GM12878 (cell line): ENCODE results near the gene PELI2.

Experiments
- ATF3 ChIP-seq: IDR thresholded peaks from 2 replicates; pipeline ENCODE4 v1.6.1; 2011; ENCODE audit warnings: low read depth, mild to moderate bottlenecking, low read length, moderate library complexity, borderline replicate concordance; ENCODE audit errors: extremely low read depth
- BCL3 ChIP-seq: IDR thresholded peaks from 2 replicates; pipeline ENCODE4 v1.6.1; 2011; ENCODE audit warnings: borderline replicate concordance, low read depth, mild to moderate bottlenecking, moderate library complexity, low read length; ENCODE audit not compliant: insufficient read depth, poor library complexity, severe bottlenecking
- BHLHE40 ChIP-seq, 2 experiments: fragments of 450-650 bp in 1 of 2; IDR thresholded peaks; 2 replicates each; pipeline ENCODE4 v1.6.1; 2011 to 2017; ENCODE audit warnings: low read depth in 2 of 2, borderline replicate concordance in 1 of 2, improper control_type of control experiment in 1 of 2, low read length in 1 of 2, mild to moderate bottlenecking in 1 of 2
- CTCF ChIP-seq, 3 experiments: IDR thresholded peaks in 2 of 3; conservative IDR thresholded peaks in 1 of 3; 2 replicates each; pipeline ENCODE4 v1.5.1; 2011; ENCODE audit warnings: low read depth in 3 of 3, low read length in 3 of 3, mild to moderate bottlenecking in 3 of 3, control low read depth in 2 of 3, moderate library complexity in 2 of 3, inconsistent platforms in 1 of 3, mixed read lengths in 1 of 3; ENCODE audit not compliant: control insufficient read depth in 2 of 3, insufficient read depth in 1 of 3; ENCODE audit errors: extremely low read depth in 1 of 3
- E2F4 ChIP-seq: IDR thresholded peaks from 2 replicates; pipeline ENCODE4 v1.6.1; 2012; ENCODE audit warnings: low read depth, low read length, improper control_type of control experiment
- EGR1 ChIP-seq, 2 experiments: IDR thresholded peaks; 1 replicate in 1 of 2; 2 replicates in 1 of 2; pipeline ENCODE4 v1.6.1; 2011 to 2012; ENCODE audit warnings: low read depth in 2 of 2, low read length in 2 of 2, borderline replicate concordance in 1 of 2, mild to moderate bottlenecking in 1 of 2, moderate library complexity in 1 of 2
- EZH2 ChIP-seq: IDR thresholded peaks from 2 replicates; pipeline ENCODE4 v1.6.1; 2012; ENCODE audit warnings: low read depth, mild to moderate bottlenecking, control low read depth, inconsistent platforms, low read length, borderline replicate concordance; ENCODE audit not compliant: control insufficient read depth
- JUND ChIP-seq: IDR thresholded peaks from 2 replicates; pipeline ENCODE4 v1.6.1; 2012; ENCODE audit warnings: low read depth, mild to moderate bottlenecking, low read length, improper control_type of control experiment, moderate library complexity
- SIN3A ChIP-seq: IDR thresholded peaks from 2 replicates; pipeline ENCODE4 v1.6.1; 2012; ENCODE audit warnings: low read depth, low read length, improper control_type of control experiment
- SMC3 ChIP-seq: IDR thresholded peaks from 2 replicates; pipeline ENCODE4 v1.6.1; 2011; ENCODE audit warnings: low read length, improper control_type of control experiment, borderline replicate concordance
- SRF ChIP-seq, 2 experiments: IDR thresholded peaks; 2 replicates each; pipeline ENCODE4 v1.6.1; 2011; ENCODE audit warnings: low read depth in 2 of 2, low read length in 2 of 2, mild to moderate bottlenecking in 1 of 2, moderate library complexity in 1 of 2
- ZBTB11 ChIP-seq: fragments of 450-650 bp; formaldehyde crosslinking; IDR thresholded peaks from 2 replicates; pipeline ENCODE4 v1.5.0; 2022; ENCODE audit warnings: mild to moderate bottlenecking, missing genetic modification characterization

- no peak for TF ChIP-seq CTCF (IDR thresholded peaks at IDR 0.05 in 2 of 3, conservative IDR thresholded peaks at IDR 0.05 in 1 of 3; ENCODE audit: control insufficient read depth in 2 of 3, extremely low read depth in 1 of 3, insufficient read depth in 1 of 3, low read depth in 3 of 3, low read length in 3 of 3)
- no peak for TF ChIP-seq BHLHE40 (IDR thresholded peaks at IDR 0.05; ENCODE audit: borderline replicate concordance in 1 of 2, low read depth in 2 of 2, low read length in 1 of 2)
- TF ChIP-seq SMC3 = no peak
- no peak for TF ChIP-seq SIN3A
- no peak for TF ChIP-seq EGR1 (IDR thresholded peaks at IDR 0.05; ENCODE audit: borderline replicate concordance in 1 of 2, low read depth in 2 of 2, low read length in 2 of 2)
- no peak for TF ChIP-seq SRF (IDR thresholded peaks at IDR 0.05; ENCODE audit: low read depth in 2 of 2, low read length in 2 of 2)
- no peak for TF ChIP-seq ATF3
- no peak for TF ChIP-seq BCL3
- no peak for TF ChIP-seq E2F4
- no peak for TF ChIP-seq ZBTB11
- TF ChIP-seq EZH2 = no peak
- TF ChIP-seq JUND = no peak
These were observed 93.6 kb downstream of the PELI2 start for GRCh38 chr14:56211844-56212243.
